ENCODE data around the gene SLC12A8. TPM values are rescaled to one million over a fixed set of nuclear protein-coding genes. Genes with fewer than 3 reads are reported as not detected.

The SLC12A8 gene
- polyA plus RNA-seq, 3 donors: 4.7 to 8.3 (median 5.6) TPM

Other genes starting within 250 kb of the SLC12A8 start
- 10 to 100 TPM; 24.2 to 32.1 (median 25.6) TPM for gene HEG1, start 156.8 kb downstream of the SLC12A8 start, polyA plus RNA-seq (ENCODE audit: insufficient read length in 3 of 3)
- gene ZNF148, start 162.6 kb upstream of the SLC12A8 start, polyA plus RNA-seq (ENCODE audit: insufficient read length in 3 of 3): 10 to 100 TPM; 44.1 to 49.4 (median 44.6) TPM

Data from renal cortex interstitium (tissue), 3 donors.